Transverse colon (tissue), 3 donors: ENCODE measurements around the gene ZIC2.

Source experiments
- CTCF ChIP-seq, 5 experiments: fragments of 200-600 bp in 3 of 5; fragments of 450-650 bp in 2 of 5; sonication (generic) in 3 of 5; IDR thresholded peaks; 1 replicate in 2 of 5; 2 replicates in 3 of 5; pipeline ENCODE4 v1.5.1; 2016 to 2017; ENCODE audit warnings: antibody characterized with exemption in 5 of 5, inconsistent platforms in 3 of 5, mild to moderate bottlenecking in 2 of 5, moderate library complexity in 1 of 5
- EP300 ChIP-seq: sonication (generic); formaldehyde crosslinking; IDR thresholded peaks from one replicate; pipeline ENCODE4 v1.6.1; 2017; ENCODE audit warnings: antibody characterized with exemption, low read depth
- POLR2A ChIP-seq: fragments of 450-650 bp; IDR thresholded peaks from one replicate; pipeline ENCODE4 v1.6.1; 2016; ENCODE audit warnings: antibody characterized with exemption, mild to moderate bottlenecking, moderate library complexity

GRCh38 chr13:99985886-99986527 is 4.4 kb downstream of the ZIC2 start:
- TF ChIP-seq POLR2A (no peak), CTCF (IDR thresholded peaks at IDR 0.05) (no peak), EP300 (no peak)
